AG09319 (cell line): ENCODE data around the gene TP53TG5.
"Not testable (repeated sequence)": the region's sequence is repeated elsewhere in the genome, so short reads cannot be mapped to it uniquely, and the experiment has no call there.

Experiments
- DNase-seq: peaks from one replicate; pipeline ENCODE4 v3.0.0-alpha.2; 2010; ENCODE audit warnings: low read depth; ENCODE audit errors: extremely low read depth
- TF ChIP-seq, protein P1 (sequence below): IDR thresholded peaks from 2 replicates; pipeline ENCODE4 v1.5.1; 2011; ENCODE audit warnings: low read depth, mild to moderate bottlenecking, inconsistent platforms, low read length, moderate library complexity

The TP53TG5 gene

DNA sequence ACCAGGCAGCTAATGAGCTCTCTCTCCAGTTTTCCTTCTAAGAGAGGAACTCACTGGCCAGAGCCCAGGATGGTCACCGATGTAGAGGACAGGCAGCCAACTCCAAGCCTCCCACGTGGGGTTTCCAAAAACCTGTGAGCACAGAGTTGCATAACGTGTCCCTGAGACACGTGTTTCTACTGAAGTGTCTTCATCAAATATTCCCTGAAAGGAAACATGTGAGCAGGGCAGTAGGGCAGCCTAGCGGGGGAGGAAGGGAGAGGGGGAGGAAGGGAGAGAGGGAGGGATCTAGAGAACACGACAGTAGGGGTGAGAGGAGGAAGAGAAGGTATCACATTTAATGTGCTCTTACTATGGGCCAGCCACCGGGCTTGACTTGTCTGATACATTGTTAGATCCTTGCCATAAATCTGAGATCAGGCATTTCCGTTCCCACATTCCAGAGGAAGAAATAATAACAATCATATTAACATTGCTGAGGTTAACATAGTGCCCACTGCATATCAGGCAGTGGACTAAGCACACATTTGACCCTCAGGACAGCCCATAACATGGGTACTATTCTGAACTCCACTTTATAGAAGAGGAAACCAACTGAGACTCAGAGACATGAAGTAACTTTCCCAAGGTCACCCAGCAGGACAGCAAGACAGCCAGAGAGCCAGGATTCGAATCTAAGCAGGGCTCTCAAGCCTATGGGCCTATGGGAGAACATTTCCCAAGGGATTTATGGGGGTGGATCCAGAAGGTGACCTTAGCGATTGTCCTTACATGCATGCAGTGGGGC lies 19.6 kb downstream of the TP53TG5 start:
- DNase-seq: peak; percentile 45
- TF ChIP-seq, protein P1, sequence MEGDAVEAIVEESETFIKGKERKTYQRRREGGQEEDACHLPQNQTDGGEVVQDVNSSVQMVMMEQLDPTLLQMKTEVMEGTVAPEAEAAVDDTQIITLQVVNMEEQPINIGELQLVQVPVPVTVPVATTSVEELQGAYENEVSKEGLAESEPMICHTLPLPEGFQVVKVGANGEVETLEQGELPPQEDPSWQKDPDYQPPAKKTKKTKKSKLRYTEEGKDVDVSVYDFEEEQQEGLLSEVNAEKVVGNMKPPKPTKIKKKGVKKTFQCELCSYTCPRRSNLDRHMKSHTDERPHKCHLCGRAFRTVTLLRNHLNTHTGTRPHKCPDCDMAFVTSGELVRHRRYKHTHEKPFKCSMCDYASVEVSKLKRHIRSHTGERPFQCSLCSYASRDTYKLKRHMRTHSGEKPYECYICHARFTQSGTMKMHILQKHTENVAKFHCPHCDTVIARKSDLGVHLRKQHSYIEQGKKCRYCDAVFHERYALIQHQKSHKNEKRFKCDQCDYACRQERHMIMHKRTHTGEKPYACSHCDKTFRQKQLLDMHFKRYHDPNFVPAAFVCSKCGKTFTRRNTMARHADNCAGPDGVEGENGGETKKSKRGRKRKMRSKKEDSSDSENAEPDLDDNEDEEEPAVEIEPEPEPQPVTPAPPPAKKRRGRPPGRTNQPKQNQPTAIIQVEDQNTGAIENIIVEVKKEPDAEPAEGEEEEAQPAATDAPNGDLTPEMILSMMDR: no peak

DNA sequence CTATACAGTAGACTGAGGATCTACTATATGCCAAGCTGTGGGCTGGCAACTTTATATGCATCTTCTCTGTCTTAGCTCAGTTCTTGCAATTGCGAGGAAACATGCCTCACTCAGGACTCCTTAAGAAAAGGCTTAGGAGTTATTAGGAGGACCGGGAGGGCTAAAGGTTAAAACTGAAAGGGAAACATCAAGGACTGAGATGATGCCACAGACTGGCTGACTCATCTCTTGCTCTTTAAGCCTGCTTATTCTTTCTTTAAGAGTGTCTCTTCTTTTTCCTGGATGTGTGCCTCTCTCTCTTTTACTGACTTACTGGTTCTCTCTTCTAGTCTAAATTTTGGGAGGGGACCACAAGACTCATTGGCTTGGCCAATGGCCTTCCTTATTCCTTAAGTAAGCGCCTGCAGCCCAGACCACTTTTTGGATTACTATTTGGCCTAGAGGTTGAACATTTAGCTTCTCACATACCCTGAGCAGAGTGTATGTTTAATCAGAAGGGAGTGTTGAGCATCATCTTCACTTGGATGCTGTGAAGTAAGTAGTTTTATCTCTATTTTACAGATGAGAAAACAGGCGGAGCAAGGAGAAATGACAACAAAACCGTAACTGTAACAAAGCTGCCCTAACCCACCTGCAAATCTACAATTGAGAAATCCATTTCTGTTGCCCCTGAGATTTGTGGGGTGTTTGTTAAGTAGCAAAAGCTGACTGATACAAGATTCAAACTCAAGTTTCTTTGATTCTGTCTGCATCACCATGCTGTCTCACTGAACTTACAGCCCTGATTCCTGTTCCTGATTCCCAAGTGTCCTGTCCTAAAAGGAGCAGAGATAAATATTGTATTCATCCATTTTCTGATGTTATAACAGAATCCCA lies 22.7 kb downstream of the TP53TG5 start:
- no peak for DNase-seq
- TF ChIP-seq, protein P1: no peak

DNA sequence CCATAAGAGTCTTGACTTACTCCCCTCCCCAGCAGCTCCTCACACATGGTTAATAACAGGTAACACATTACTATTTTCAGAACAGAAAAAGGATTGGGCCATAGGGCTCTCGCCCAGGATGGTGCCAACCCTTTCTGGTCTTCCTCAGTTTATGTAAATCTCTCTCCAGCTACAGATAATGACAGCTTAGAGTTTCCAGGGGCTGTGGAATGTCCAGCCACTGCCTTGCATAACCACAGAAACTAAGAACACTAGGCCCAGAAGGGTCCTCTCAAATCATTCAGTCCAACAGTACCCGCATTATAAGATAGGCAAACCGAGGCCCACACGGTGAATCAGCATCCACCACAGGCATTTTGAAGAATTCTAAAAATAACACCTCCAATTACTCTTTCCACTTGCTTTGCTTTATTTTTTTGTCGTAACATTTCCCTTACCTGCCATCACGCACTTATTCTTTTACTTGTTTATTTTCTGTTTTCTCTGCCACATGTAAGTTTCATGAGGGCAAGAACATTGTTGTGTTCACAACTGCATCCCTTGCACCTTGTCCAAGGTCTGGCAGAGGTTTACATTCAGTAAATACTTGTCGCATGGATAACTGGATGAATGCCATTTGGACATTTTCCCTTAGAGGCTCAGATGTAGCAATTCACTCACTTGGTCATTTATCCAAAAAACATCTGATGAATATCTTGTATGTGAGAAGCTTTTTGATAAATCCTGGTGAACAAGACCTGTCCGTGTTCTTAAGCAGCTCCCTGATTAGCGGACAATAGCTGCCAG lies 23.5 kb downstream of the TP53TG5 start:
- TF ChIP-seq, protein P1: no peak
- no peak for DNase-seq

DNA sequence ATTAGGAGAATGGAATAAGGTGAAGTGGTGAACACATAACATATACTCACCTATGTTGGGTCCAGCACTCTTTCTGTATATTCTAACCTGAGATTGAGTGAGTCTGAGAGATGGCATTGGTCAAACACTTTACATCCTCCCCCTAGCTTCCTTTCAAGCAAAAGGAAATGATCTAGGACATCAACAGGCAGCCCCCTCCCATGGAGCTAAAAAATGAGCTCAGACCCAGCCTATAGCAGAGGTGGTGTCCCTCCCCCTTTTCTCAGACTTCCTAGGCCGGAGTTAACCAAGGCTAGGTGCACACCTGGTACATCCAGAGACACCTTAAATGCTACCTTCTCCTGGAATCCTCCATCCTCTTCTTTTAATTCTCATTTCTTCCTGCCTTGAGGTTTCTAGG lies 24.4 kb downstream of the TP53TG5 start:
- TF ChIP-seq, protein P1: no peak
- no peak for DNase-seq

DNA sequence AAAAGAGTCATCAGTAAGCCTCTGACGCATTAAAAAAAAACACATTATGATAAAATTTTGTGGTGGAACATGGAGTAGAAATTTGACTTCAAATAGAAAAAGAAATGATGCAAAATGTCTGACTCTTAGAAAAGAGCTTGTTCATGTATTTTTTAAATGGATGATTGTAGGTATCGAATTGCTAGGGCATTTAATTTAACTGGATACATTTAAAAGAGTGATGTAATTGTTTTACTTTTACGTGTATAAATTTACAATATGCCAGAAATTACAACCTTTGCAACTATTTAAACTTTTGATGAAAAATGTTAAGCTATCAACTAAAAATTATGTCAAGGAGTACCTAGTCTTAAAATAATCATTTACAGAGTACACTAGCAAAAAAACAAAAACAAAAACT lies 25.4 kb downstream of the TP53TG5 start:
- TF ChIP-seq, protein P1: no peak
- no peak for DNase-seq

DNA sequence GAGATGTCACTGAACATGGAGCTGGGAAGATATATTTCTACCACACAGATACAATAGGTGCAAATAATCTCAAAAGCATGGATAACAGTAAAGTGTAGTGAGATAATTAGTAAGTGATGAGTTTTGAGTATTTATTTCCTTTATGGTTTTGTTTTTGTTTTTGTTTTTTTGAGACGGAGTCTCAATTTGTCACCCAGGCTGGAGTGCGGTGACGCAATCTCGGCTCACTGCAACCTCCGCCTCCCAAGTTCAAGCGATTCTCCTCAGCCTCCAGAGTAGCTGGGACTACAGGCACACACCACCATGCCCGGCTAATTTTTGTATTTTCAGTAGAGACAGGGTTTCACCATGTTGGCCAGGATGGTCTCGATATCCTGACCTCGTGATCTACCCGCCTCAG lies 27.3 kb downstream of the TP53TG5 start:
- DNase-seq: not testable (repeated sequence)

DNA sequence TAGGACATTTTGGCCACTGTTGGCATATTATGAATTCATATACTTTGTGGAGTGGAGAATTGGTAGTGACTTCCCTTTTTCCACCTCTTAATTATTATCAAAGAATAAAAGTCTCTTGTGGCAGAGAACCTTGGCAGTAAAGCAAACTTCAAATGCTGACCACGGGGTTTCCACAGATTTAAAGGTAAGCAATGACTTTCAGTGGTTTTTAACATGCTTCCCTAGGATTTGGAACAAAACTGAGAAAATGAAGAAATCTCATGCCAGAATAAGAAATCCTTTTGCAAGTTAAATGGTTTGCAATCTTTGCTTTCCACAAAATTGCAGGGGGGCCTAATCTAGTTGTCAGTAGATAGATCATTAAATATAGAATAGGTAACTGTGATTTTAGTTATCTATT lies 27.9 kb downstream of the TP53TG5 start:
- TF ChIP-seq, protein P1: no peak
- no peak for DNase-seq
